GM08714 (cell line): ENCODE data around the gene FOXB2.

Experiments used
- H3K4me3 ChIP-seq: fragments of 200-500 bp; sonication (Bioruptor generic); 2 replicates; pipeline ENCODE4 v1.5.1; 2014; ENCODE audit warnings: mild to moderate bottlenecking, low read length, inconsistent platforms
- ZNF274 ChIP-seq: IDR thresholded peaks from 2 replicates; pipeline ENCODE4 v1.6.1; 2012; ENCODE audit warnings: mild to moderate bottlenecking, low read depth, low read length

The FOXB2 gene

DNA sequence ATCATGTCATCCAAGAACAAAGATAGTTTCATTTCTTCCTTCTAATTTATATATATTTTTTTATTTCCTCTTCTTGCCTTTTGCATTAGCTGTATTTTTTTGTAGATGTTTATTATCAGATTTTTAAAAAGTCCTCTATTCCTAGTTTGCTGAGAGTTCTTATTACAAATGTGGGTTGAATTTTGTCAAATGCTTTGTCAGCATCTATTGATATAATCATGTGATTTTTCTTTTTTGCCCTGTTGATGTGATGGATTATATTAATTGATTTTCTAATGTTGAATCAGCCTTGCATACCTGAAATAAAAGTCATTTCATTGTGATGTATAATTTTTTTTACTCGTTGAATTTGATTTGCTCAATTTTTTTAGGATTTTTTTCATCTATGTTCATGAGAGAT lies 46.9 kb downstream of the FOXB2 start:
- TF ChIP-seq ZNF274: no peak

More for the DNA sequence above, 46.9 kb downstream of the FOXB2 start:
- no peak overlapping the region for H3K4me3 ChIP-seq
